Right hindlimb (tissue), 1 donor: ENCODE measurements around the gene KIF1B.

Experiments used
- DNase-seq: peaks from one replicate; pipeline ENCODE4 v3.0.0-alpha.2; 2018

The KIF1B gene

GRCh38 chr1:10287023-10287645 is 76.8 kb downstream of the KIF1B start:
- DNase-seq: no peak

- no peak for DNase-seq
These were observed 77.8 kb downstream of the KIF1B start for GRCh38 chr1:10288029-10288615.

- no peak for DNase-seq
These were observed 81.3 kb downstream of the KIF1B start for GRCh38 chr1:10291705-10292104.

GRCh38 chr1:10292188-10292587 is 81.8 kb downstream of the KIF1B start:
- no peak for DNase-seq

GRCh38 chr1:10295481-10296085 is 85.2 kb downstream of the KIF1B start:
- no peak for DNase-seq

- DNase-seq: no peak
These were observed 88.8 kb downstream of the KIF1B start for GRCh38 chr1:10299151-10299550.

- no peak for DNase-seq
These were observed 92.0 kb downstream of the KIF1B start for GRCh38 chr1:10302416-10302815.

- no peak for DNase-seq
These were observed 93.9 kb downstream of the KIF1B start for GRCh38 chr1:10304295-10304694.

GRCh38 chr1:10306435-10306834 is 96.1 kb downstream of the KIF1B start:
- DNase-seq: no peak

- no peak for DNase-seq
These were observed 97.6 kb downstream of the KIF1B start for GRCh38 chr1:10308001-10308400.

- DNase-seq: no peak
These were observed 99.1 kb downstream of the KIF1B start for GRCh38 chr1:10309243-10310011.

- no peak for DNase-seq
These were observed 106.4 kb downstream of the KIF1B start for GRCh38 chr1:10316752-10317151.

- no peak for DNase-seq
These were observed 109.4 kb downstream of the KIF1B start for GRCh38 chr1:10319750-10320149.

- no peak for DNase-seq
These were observed 110.0 kb downstream of the KIF1B start for GRCh38 chr1:10320336-10320735.

GRCh38 chr1:10322821-10323220 is 112.5 kb downstream of the KIF1B start:
- no peak for DNase-seq

GRCh38 chr1:10324627-10325026 is 114.3 kb downstream of the KIF1B start:
- no peak for DNase-seq

- no peak for DNase-seq
These were observed 115.2 kb downstream of the KIF1B start for GRCh38 chr1:10325521-10325920.

- no peak for DNase-seq
These were observed 115.9 kb downstream of the KIF1B start for GRCh38 chr1:10326251-10326650.

GRCh38 chr1:10328180-10328963 is 118.0 kb downstream of the KIF1B start:
- no peak for DNase-seq

- no peak for DNase-seq
These were observed 127.1 kb downstream of the KIF1B start for GRCh38 chr1:10337436-10337835.

GRCh38 chr1:10338047-10338446 is 127.7 kb downstream of the KIF1B start:
- peak; percentile 53 for DNase-seq

GRCh38 chr1:10338611-10339010 is 128.2 kb downstream of the KIF1B start:
- DNase-seq: no peak

- DNase-seq: no peak
These were observed 128.7 kb downstream of the KIF1B start for GRCh38 chr1:10339036-10339567.
